H9 (cell line): ENCODE results near the gene HUNK. TPM values are rescaled to one million over a fixed set of nuclear protein-coding genes. Genes with fewer than 3 reads are reported as not detected.

ENCODE experiments used
- DNase-seq: peaks from one replicate; pipeline ENCODE4 v3.0.0-alpha.2; 2017
- H2AFZ ChIP-seq: one replicate; pipeline ENCODE4 v1.6.1; 2013; ENCODE audit warnings: mild to moderate bottlenecking, low read length, control low read depth, moderate library complexity
- H2AK5ac ChIP-seq: 2 replicates; pipeline ENCODE4 v1.6.1; 2013; ENCODE audit warnings: low read length, control low read depth, mixed read lengths; ENCODE audit not compliant: insufficient read length
- H2BK120ac ChIP-seq: one replicate; pipeline ENCODE4 v1.6.1; 2013; ENCODE audit warnings: low read depth, mild to moderate bottlenecking, low read length, control low read depth, inconsistent platforms; ENCODE audit not compliant: poor library complexity, severe bottlenecking
- H2BK12ac ChIP-seq: 2 replicates; pipeline ENCODE4 v1.6.1; 2013; ENCODE audit warnings: low read length, control low read depth, mixed read lengths, low read depth; ENCODE audit not compliant: insufficient read length
- H2BK15ac ChIP-seq: 2 replicates; pipeline ENCODE4 v1.6.1; 2013; ENCODE audit warnings: low read depth, low read length, control low read depth
- H2BK20ac ChIP-seq: one replicate; pipeline ENCODE4 v1.6.1; 2013; ENCODE audit warnings: low read depth, mild to moderate bottlenecking, low read length, control low read depth, inconsistent platforms; ENCODE audit not compliant: poor library complexity, severe bottlenecking
- H2BK5ac ChIP-seq: 2 replicates; pipeline ENCODE4 v1.6.1; 2013; ENCODE audit warnings: low read length, control low read depth, mixed read lengths; ENCODE audit not compliant: insufficient read length
- H3K14ac ChIP-seq: 2 replicates; pipeline ENCODE4 v1.6.1; 2013; ENCODE audit warnings: low read length, control low read depth; ENCODE audit not compliant: insufficient read depth
- H3K18ac ChIP-seq: 2 replicates; pipeline ENCODE4 v1.6.1; 2013; ENCODE audit warnings: low read depth, mild to moderate bottlenecking, mixed read lengths, low read length, control low read depth; ENCODE audit not compliant: insufficient read length
- H3K23ac ChIP-seq: 2 replicates; pipeline ENCODE4 v1.6.1; 2013; ENCODE audit warnings: low read length, control low read depth, mixed read lengths, low read depth; ENCODE audit not compliant: insufficient read length
- H3K23me2 ChIP-seq: 2 replicates; pipeline ENCODE4 v1.6.1; 2013; ENCODE audit warnings: low read depth, mild to moderate bottlenecking, mixed read lengths, low read length, control low read depth; ENCODE audit not compliant: insufficient read length, poor library complexity, severe bottlenecking
- H3K27ac ChIP-seq: 2 replicates; pipeline ENCODE4 v1.5.1; 2013; ENCODE audit warnings: low read length, control low read depth, mixed read lengths, low read depth; ENCODE audit not compliant: insufficient read length
- H3K27me3 ChIP-seq: 2 replicates; pipeline ENCODE4 v1.6.1; 2013; ENCODE audit warnings: low read length, control low read depth, inconsistent platforms; ENCODE audit not compliant: insufficient read depth
- H3K4ac ChIP-seq: 2 replicates; pipeline ENCODE4 v1.6.1; 2013; ENCODE audit warnings: low read depth, mild to moderate bottlenecking, control low read depth, inconsistent platforms, low read length, moderate library complexity
- H3K4me1 ChIP-seq: 2 replicates; pipeline ENCODE4 v1.6.1; 2013; ENCODE audit warnings: low read length, control low read depth, inconsistent platforms; ENCODE audit not compliant: insufficient read depth
- H3K4me2 ChIP-seq: 2 replicates; pipeline ENCODE4 v1.6.1; 2013; ENCODE audit warnings: low read length, control low read depth, mixed read lengths; ENCODE audit not compliant: insufficient read length, insufficient read depth
- H3K56ac ChIP-seq: 2 replicates; pipeline ENCODE4 v1.6.1; 2013; ENCODE audit warnings: low read depth, mild to moderate bottlenecking, mixed read lengths, low read length, control low read depth; ENCODE audit not compliant: insufficient read length
- H3K79me1 ChIP-seq: 2 replicates; pipeline ENCODE4 v1.6.1; 2013; ENCODE audit warnings: low read depth, mild to moderate bottlenecking, moderate library complexity, low read length, control low read depth, inconsistent platforms; ENCODE audit not compliant: insufficient read depth, poor library complexity, severe bottlenecking
- H3K79me2 ChIP-seq: 2 replicates; pipeline ENCODE4 v1.6.1; 2013; ENCODE audit warnings: low read length, control low read depth, inconsistent platforms; ENCODE audit not compliant: insufficient read depth
- H3K9ac ChIP-seq: 2 replicates; pipeline ENCODE4 v1.6.1; 2013; ENCODE audit warnings: low read length, control low read depth, mixed read lengths; ENCODE audit not compliant: insufficient read length; ENCODE audit errors: extremely low read depth
- H3K9me3 ChIP-seq: one replicate; pipeline ENCODE4 v1.6.1; 2013; ENCODE audit warnings: low read depth, low read length, inconsistent platforms; ENCODE audit not compliant: control insufficient read depth
- H3T11ph ChIP-seq: one replicate; pipeline ENCODE4 v1.6.1; 2013; ENCODE audit warnings: mild to moderate bottlenecking, low read length, control low read depth, inconsistent platforms
- H4K20me1 ChIP-seq: one replicate; pipeline ENCODE4 v1.6.1; 2013; ENCODE audit not compliant: control insufficient read depth, insufficient read length, insufficient read depth
- H4K5ac ChIP-seq: 2 replicates; pipeline ENCODE4 v1.6.1; 2013; ENCODE audit warnings: low read depth, mild to moderate bottlenecking, mixed read lengths, low read length, control low read depth; ENCODE audit not compliant: insufficient read length
- H4K8ac ChIP-seq: replicated peaks from 2 replicates; pipeline ENCODE4 v1.6.1; 2013; ENCODE audit warnings: low read length, control low read depth, mixed read lengths, low read depth; ENCODE audit not compliant: insufficient read length
- H4K91ac ChIP-seq: 2 replicates; pipeline ENCODE4 v1.6.1; 2013; ENCODE audit warnings: low read depth, mild to moderate bottlenecking, moderate library complexity, mixed read lengths, low read length, control low read depth; ENCODE audit not compliant: insufficient read length
- H3K27ac Mint-ChIP-seq, 3 experiments: 2 replicates in 2 of 3; 3 replicates in 1 of 3; pipeline ENCODE4 v1.8.0; 2020 to 2021; ENCODE audit warnings: mixed read lengths in 3 of 3, mild to moderate bottlenecking in 1 of 3, moderate library complexity in 1 of 3
- H3K27me3 Mint-ChIP-seq: 2 replicates; pipeline ENCODE4 v1.8.0; 2021; ENCODE audit warnings: low read depth, mild to moderate bottlenecking, moderate library complexity, mixed read lengths
- H3K36me3 Mint-ChIP-seq, 3 experiments: 2 replicates in 2 of 3; 3 replicates in 1 of 3; pipeline ENCODE4 v1.8.0; 2020 to 2021; ENCODE audit warnings: low read depth in 3 of 3, mixed read lengths in 3 of 3; ENCODE audit not compliant: insufficient read depth in 1 of 3
- H3K4me1 Mint-ChIP-seq, 2 experiments: 2 replicates each; pipeline ENCODE4 v1.8.0; 2020; ENCODE audit warnings: mixed read lengths in 2 of 2
- H3K4me3 Mint-ChIP-seq, 2 experiments: 2 replicates in 1 of 2; 3 replicates in 1 of 2; pipeline ENCODE4 v1.8.0; 2020 to 2021; ENCODE audit warnings: mild to moderate bottlenecking in 2 of 2, mixed read lengths in 2 of 2, moderate library complexity in 1 of 2
- H3K9me3 Mint-ChIP-seq, 2 experiments: 2 replicates in 1 of 2; 3 replicates in 1 of 2; pipeline ENCODE4 v1.8.0; 2020; ENCODE audit warnings: mild to moderate bottlenecking in 2 of 2, mixed read lengths in 2 of 2, moderate library complexity in 1 of 2
- CTCF ChIP-seq: fragments of 200-600 bp; sonication (generic); conservative IDR thresholded peaks from 3 replicates; pipeline ENCODE4 v1.8.0; 2021; ENCODE audit warnings: antibody characterized with exemption, mild to moderate bottlenecking
- WGBS: extraction: QIAGEN DNeasy Blood & Tissue Kit; methylation state at CpG from one replicate; pipeline ENCODE4 v1.1.7; 2013; ENCODE audit warnings: missing lambda C conversion rate, low lambda C conversion rate, mixed read lengths; ENCODE audit not compliant: insufficient read length; ENCODE audit errors: extremely low coverage; 5-methylcytosine and 5-hydroxymethylcytosine counted together
- total RNA-seq: library from RNA; stranded (reverse); gene quantifications from 2 replicates; pipeline ENCODE4 v1.2.1, GENCODE V29; 2021

Gene HUNK
- total RNA-seq, 1 experiment from 2014 or later, result 5.8 TPM

GRCh38 chr21:32043458-32043857 lies 170.6 kb downstream of the HUNK start:
- peaks cover 5 to 6% of the 10 kb centered on the region in 2 experiments for H3K4me1 Mint-ChIP-seq
- TF ChIP-seq CTCF, result no peak
- no peak overlapping the region for H2BK5ac ChIP-seq
- no peak overlapping the region for H3K9ac ChIP-seq
- H3K4ac ChIP-seq, result no peak overlapping the region
- no peaks in the 10 kb centered on the region for H3K27me3 ChIP-seq
- H4K20me1 ChIP-seq, result no peaks in the 10 kb centered on the region
- H3K56ac ChIP-seq, result no peak overlapping the region
- H3K36me3 Mint-ChIP-seq, result no peaks in the 10 kb centered on the region; a peak in 2 of 7 replicates
- H3K18ac ChIP-seq, result no peak overlapping the region
- no peaks in the 10 kb centered on the region for H3K79me2 ChIP-seq
- no peak overlapping the region for H3K4me3 Mint-ChIP-seq
- H3K4me2 ChIP-seq, result no peak overlapping the region
- no peak overlapping the region for H2BK120ac ChIP-seq
- no peak overlapping the region for H3K14ac ChIP-seq
- no peak overlapping the region for H3T11ph ChIP-seq
- no peak overlapping the region for H2BK20ac ChIP-seq
- peaks cover 3 to 9% of the 10 kb centered on the region in 2 experiments; a peak in 3 of 5 replicates for H3K9me3 Mint-ChIP-seq
- H4K91ac ChIP-seq, result no peak overlapping the region
- no peaks in the 10 kb centered on the region for H3K4me1 ChIP-seq
- no peak overlapping the region for H2AFZ ChIP-seq
- H3K9me3 ChIP-seq, result no peaks in the 10 kb centered on the region
- H3K23ac ChIP-seq, result no peak overlapping the region
- no peak overlapping the region for H2BK15ac ChIP-seq
- no peak overlapping the region for H4K8ac ChIP-seq
- no peak overlapping the region for H3K27ac ChIP-seq
- no CpG with 5 or more reads among the region's 10 CpGs for WGBS
- no peak for DNase-seq
- H2AK5ac ChIP-seq, result no peak overlapping the region
- H2BK12ac ChIP-seq, result no peak overlapping the region
- peak overlapping the region; percentile 4 for H4K5ac ChIP-seq
- H3K79me1 ChIP-seq, result no peaks in the 10 kb centered on the region
- no peaks in the 10 kb centered on the region for H3K23me2 ChIP-seq
- H3K27ac Mint-ChIP-seq, result no peak overlapping the region; a peak in 1 of 7 replicates
- H3K27me3 Mint-ChIP-seq, result peaks cover 7% of the 10 kb centered on the region; the same call in 1 of the 2 replicates
